OCI-LY3 (cell line): ENCODE results near the gene GSG1L.

Source experiments
- H2AFZ ChIP-seq: fragments of 200-600, 300-600 bp; shearing (Covaris generic); 2 replicates; pipeline ENCODE4 v1.6.0; 2014; ENCODE audit warnings: antibody characterized with exemption, low read depth, low read length
- H3K27ac ChIP-seq: fragments of 200-600, 300-600 bp; sonication (generic); 2 replicates; pipeline ENCODE4 v1.5.1; 2014; ENCODE audit warnings: mild to moderate bottlenecking, low read length, moderate library complexity, mixed read lengths
- H3K27me3 ChIP-seq: fragments of 200-600, 300-600 bp; sonication (generic); 2 replicates; pipeline ENCODE4 v1.6.1; 2014; ENCODE audit warnings: low read depth, low read length, mixed read lengths
- H3K36me3 ChIP-seq: fragments of 200-600, 300-600 bp; sonication (generic); replicated peaks from 2 replicates; pipeline ENCODE3; 2014; ENCODE audit warnings: low read depth, low read length, mixed read lengths
- H3K4me1 ChIP-seq: fragments of 300-600, 200-600 bp; sonication (generic); 2 replicates; pipeline ENCODE4 v1.6.1; 2014; ENCODE audit warnings: low read length, mixed read lengths
- H3K4me2 ChIP-seq: fragments of 200-600, 300-600 bp; sonication (generic); 2 replicates; pipeline ENCODE4 v1.6.1; 2014; ENCODE audit warnings: low read length, mixed read lengths
- H3K4me3 ChIP-seq: fragments of 300-600, 200-600 bp; sonication (generic); 2 replicates; pipeline ENCODE4 v1.5.1; 2014; ENCODE audit warnings: antibody characterized with exemption, mild to moderate bottlenecking, low read length, moderate library complexity
- H3K79me2 ChIP-seq: fragments of 300-600, 200-600 bp; shearing (Covaris generic); 2 replicates; pipeline ENCODE4 v1.6.1; 2014; ENCODE audit warnings: mild to moderate bottlenecking, low read length, mixed read lengths
- H3K9ac ChIP-seq: fragments of 300-600, 200-600 bp; shearing (Covaris generic); 2 replicates; pipeline ENCODE4 v1.6.0; 2014; ENCODE audit warnings: mild to moderate bottlenecking, low read length, moderate library complexity
- H3K9me3 ChIP-seq: fragments of 200-600, 300-600 bp; shearing (Covaris generic); 2 replicates; pipeline ENCODE4 v1.6.1; 2014; ENCODE audit warnings: low read length, mixed read lengths; ENCODE audit not compliant: insufficient read depth
- H4K20me1 ChIP-seq: fragments of 200-600, 300-600 bp; sonication (generic); 2 replicates; pipeline ENCODE4 v1.6.1; 2016; ENCODE audit warnings: low read length, mixed read lengths; ENCODE audit not compliant: insufficient read depth
- CTCF ChIP-seq: fragments of 200-600, 300-600 bp; sonication (generic); IDR thresholded peaks from 2 replicates; pipeline ENCODE4 v1.5.1; 2014; ENCODE audit warnings: antibody characterized with exemption, low read length, low read depth
- EZH2phosphoT487 ChIP-seq: fragments of 200-600 bp; shearing (Covaris generic); IDR thresholded peaks from 2 replicates; pipeline ENCODE4 v1.6.1; 2018; ENCODE audit warnings: antibody characterized with exemption, mixed run types, low read depth

GSG1L gene

GRCh38 chr16:27922433-27922832 is 141.1 kb downstream of the GSG1L start:
- no peak overlapping the region for H3K4me3 ChIP-seq
- TF ChIP-seq EZH2phosphoT487, result no peak
- TF ChIP-seq CTCF, result no peak
- H2AFZ ChIP-seq, result no peak overlapping the region
- H3K9ac ChIP-seq, result no peak overlapping the region
- peaks cover 16% of the 10 kb centered on the region; the same call in 1 of the 2 replicates for H3K27me3 ChIP-seq
- H3K27ac ChIP-seq, result no peak overlapping the region
- H3K4me1 ChIP-seq, result no peaks in the 10 kb centered on the region
- no peaks in the 10 kb centered on the region for H3K79me2 ChIP-seq
- H3K9me3 ChIP-seq, result no peaks in the 10 kb centered on the region
- H3K36me3 ChIP-seq, result no peaks in the 10 kb centered on the region
- H4K20me1 ChIP-seq, result no peaks in the 10 kb centered on the region
- H3K4me2 ChIP-seq, result no peak overlapping the region

GRCh38 chr16:27921134-27921533 is 142.4 kb downstream of the GSG1L start:
- H3K27ac ChIP-seq, result no peak overlapping the region
- peaks cover 22% of the 10 kb centered on the region for H3K27me3 ChIP-seq
- H2AFZ ChIP-seq, result no peak overlapping the region
- H3K4me2 ChIP-seq, result no peak overlapping the region
- no peak overlapping the region for H3K4me3 ChIP-seq
- H4K20me1 ChIP-seq, result no peaks in the 10 kb centered on the region
- TF ChIP-seq EZH2phosphoT487 (no peak), CTCF (no peak)
- no peak overlapping the region for H3K9ac ChIP-seq
- no peaks in the 10 kb centered on the region for H3K79me2 ChIP-seq
- H3K4me1 ChIP-seq, result no peaks in the 10 kb centered on the region
- no peaks in the 10 kb centered on the region for H3K9me3 ChIP-seq
- no peaks in the 10 kb centered on the region for H3K36me3 ChIP-seq

- Histone ChIP-seq H3K4me3 (no peak overlapping the region), H3K9ac (no peak overlapping the region), H3K27ac (no peak overlapping the region), H2AFZ (no peak overlapping the region), H3K4me2 (no peak overlapping the region), H3K27me3 (peaks cover 16% of the 10 kb centered on the region), H3K4me1 (no peaks in the 10 kb centered on the region), H4K20me1 (no peaks in the 10 kb centered on the region), H3K36me3 (no peaks in the 10 kb centered on the region), H3K9me3 (no peaks in the 10 kb centered on the region), H3K79me2 (no peaks in the 10 kb centered on the region)
- no peak for TF ChIP-seq EZH2phosphoT487
- no peak for TF ChIP-seq CTCF
Observed at GRCh38 chr16:27920391-27920891, 143.1 kb downstream of the GSG1L start.

- no peak for TF ChIP-seq EZH2phosphoT487
- no peak overlapping the region for H3K4me2 ChIP-seq
- no peaks in the 10 kb centered on the region for H3K4me1 ChIP-seq
- no peaks in the 10 kb centered on the region for H3K9me3 ChIP-seq
- no peaks in the 10 kb centered on the region for H3K36me3 ChIP-seq
- H4K20me1 ChIP-seq, result no peaks in the 10 kb centered on the region
- H3K9ac ChIP-seq, result no peak overlapping the region
- H3K79me2 ChIP-seq, result no peaks in the 10 kb centered on the region
- no peak overlapping the region for H3K27ac ChIP-seq
- peaks cover 16% of the 10 kb centered on the region for H3K27me3 ChIP-seq
- no peak overlapping the region for H3K4me3 ChIP-seq
- no peak overlapping the region for H2AFZ ChIP-seq
Observed at GRCh38 chr16:27918755-27919154, 144.8 kb downstream of the GSG1L start.
